Right lobe of liver (tissue), 4 donors: Measurements from ENCODE around the gene CDH2.

Experiments used
- POLR2A ChIP-seq: fragments of 450-650 bp; IDR thresholded peaks from one replicate; pipeline ENCODE4 v1.6.1; 2017; ENCODE audit warnings: antibody characterized with exemption, mild to moderate bottlenecking
- TF ChIP-seq, protein P1 (sequence below), 4 donors: fragments of 200-600 bp in 3 of 4; fragments of 450-650 bp in 1 of 4; IDR thresholded peaks; one replicate each; pipeline versions ENCODE4 v1.5.1 to v1.8.0; 2016 to 2022; ENCODE audit warnings: antibody characterized with exemption in 4 of 4, mild to moderate bottlenecking in 2 of 4
- donor health status: DM: no; HTN: no; CAD: no.
- donor health status: DM: no; HTN: no; CAD: no.
- donor health status: DM: no; HTN: yes; CAD: no.

DNA sequence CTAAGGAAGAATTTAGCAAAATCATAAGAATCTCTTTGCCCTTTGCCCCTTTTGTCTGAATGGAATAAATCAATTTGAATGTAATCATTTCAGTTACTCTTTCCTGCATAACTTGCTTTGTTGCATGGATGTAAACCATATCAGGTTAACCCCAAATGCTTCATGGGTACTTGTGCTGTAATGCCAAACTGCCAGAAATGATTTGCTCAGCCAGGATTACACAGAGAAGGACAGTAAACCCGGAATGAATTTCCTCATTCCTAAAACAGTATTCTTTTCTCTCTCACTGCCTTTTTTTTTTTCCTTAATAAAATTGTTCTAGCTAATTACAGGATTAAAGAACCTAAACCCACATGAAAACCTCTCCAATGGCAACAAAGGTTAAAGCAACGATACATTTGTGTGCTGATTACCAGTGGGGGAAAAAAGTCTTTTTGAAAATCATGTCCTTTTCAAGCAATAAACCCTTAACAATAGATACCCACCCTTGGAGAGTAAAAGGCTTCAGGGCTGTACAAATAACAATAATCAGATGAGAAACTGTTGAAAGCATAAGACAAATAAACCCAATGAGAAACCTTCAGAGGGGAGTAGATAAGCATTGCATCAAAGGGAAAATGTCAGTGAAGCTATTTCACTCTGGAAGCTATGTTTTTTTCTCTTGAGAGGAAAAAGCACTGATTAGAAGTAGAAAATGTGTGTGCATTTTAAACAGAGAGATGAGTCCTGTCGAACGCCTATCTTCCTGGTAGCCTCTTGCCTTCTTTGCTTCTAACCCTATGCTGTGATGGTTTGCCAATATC, 275.3 kb downstream of the CDH2 start:
- TF ChIP-seq POLR2A = no peak
- TF ChIP-seq, protein P1, sequence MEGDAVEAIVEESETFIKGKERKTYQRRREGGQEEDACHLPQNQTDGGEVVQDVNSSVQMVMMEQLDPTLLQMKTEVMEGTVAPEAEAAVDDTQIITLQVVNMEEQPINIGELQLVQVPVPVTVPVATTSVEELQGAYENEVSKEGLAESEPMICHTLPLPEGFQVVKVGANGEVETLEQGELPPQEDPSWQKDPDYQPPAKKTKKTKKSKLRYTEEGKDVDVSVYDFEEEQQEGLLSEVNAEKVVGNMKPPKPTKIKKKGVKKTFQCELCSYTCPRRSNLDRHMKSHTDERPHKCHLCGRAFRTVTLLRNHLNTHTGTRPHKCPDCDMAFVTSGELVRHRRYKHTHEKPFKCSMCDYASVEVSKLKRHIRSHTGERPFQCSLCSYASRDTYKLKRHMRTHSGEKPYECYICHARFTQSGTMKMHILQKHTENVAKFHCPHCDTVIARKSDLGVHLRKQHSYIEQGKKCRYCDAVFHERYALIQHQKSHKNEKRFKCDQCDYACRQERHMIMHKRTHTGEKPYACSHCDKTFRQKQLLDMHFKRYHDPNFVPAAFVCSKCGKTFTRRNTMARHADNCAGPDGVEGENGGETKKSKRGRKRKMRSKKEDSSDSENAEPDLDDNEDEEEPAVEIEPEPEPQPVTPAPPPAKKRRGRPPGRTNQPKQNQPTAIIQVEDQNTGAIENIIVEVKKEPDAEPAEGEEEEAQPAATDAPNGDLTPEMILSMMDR (IDR thresholded peaks at IDR 0.05) = no peak
